Pons (tissue), 1 donor: ENCODE measurements around the gene TLE3.

ENCODE experiments used
- DNase-seq: peaks from one replicate; pipeline ENCODE4 v3.0.0-alpha.2; 2016; ENCODE audit warnings: low spot score

TLE3 gene

DNA sequence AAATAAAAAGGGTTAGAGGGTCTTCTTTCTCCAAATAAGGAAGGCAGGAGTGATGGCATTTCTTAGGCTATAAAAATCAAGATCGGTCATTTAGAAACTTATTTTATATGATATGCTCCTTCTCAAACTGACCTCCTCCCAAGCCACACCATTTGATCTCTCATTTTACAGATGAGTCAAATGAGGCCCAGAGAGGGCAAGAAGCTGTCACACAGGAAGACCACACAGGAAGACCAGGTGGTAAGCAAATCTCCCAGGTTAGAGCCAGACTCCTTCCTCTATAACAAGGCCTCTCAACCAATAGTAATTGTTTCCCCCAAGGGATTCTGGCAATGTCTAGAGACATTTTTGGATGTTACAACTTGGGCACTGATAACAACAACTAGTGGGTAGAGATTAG lies 13.8 kb downstream of the TLE3 start:
- DNase-seq = no peak

DNA sequence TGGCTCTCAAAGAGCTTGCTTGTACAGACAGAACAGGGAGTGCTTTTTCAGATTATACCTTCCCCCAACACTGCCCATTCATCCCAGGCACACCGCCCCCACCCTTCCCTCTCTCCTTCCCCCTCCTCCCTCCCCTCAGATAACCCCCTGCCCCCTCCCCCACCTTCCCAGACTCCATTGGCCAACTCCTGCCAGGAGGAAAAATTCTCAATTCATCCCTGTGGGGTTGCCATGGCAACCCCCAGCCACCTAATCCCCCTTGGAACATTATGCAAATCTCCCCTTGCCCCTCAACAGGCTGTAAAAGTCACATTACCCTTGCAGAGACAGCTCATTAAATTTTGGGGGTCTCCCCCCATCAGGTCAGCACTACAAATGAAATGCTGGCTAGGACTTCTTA lies 14.3 kb downstream of the TLE3 start:
- no peak for DNase-seq

DNA sequence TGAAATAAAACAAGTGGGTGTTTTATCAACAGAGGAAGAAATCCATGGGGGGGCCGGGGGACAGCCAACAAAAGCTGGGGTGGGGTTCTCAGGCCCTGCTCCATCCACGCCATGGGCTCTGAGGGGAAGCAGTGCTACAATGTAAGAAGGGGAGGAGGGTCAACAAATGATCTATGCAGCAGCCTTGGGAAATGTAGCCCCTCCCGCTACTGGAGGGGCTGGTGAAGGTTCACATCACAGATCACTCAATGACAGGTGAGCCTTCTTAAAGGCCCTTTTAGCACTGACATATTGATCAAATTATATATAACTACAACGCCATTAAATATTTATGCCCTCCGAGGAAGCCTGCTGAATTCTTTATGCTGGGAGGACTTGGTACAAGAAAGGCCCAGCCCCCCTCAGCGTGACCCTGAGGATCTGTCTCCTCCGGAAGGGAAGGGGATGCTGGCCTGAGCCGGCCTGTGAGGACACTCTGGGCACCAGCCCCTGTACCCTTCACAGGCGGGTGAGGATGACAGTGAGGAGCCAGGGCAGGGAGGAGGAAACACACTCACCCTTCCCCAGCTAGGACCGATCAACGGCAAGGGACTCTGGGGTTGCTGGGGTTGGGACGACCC lies 15.3 kb downstream of the TLE3 start:
- DNase-seq = no peak

DNA sequence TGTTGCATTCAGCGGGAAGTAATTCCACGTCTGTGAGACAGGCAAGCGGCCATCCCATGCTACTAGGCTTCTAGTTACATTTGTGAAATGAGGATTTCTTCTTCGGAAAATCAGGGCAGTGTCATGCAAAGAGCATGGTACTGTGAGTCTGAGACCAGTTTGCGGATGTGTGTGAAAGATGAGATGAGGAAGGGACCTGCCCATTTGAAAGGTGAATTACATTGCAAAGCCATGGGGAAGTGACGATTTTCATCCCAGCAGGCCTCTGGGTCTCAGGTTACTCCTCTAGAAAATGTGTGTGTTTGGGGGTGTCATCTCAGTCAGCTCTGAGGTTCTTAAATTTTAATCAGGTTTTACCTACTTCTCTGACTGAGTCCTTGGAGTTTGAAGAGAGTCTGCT lies 16.1 kb downstream of the TLE3 start:
- DNase-seq = no peak

DNA sequence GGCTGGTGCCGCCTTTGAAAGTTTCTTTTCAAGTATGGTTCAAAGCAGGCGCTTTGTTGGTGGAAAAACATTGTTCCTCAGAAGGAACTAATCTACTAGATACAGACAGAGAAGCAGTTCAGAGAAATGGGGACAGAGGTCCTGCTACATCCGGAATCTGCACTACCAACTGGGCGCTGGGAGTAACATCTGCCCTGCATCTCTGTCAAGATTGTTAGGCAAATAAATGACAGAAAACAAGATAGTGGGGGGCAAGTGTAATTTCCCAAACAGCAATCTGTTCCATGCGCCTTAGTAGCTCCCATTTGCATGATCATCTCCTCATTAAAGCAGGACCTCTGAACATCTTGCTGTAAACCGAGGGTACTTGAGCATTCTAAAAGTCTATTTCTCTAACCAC lies 17.4 kb downstream of the TLE3 start:
- DNase-seq = no peak

DNA sequence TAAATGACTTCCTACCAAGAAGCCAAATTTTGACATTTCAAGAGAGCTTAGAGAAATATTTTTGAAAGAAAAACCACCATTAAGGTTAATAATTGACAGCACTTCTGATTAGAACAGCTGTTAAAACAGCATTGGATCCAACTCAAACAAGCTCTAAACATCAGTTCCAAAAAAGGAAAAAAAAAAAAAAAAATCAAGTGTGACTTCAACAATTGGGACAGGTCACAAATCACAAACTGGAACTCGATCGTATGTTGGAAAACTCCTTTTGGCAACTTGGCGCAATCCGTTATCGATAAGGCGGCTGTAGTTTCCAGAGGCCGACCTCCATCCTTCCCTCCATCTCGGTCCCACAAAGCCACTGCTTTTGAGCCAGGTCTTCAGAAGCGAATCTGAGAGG lies 17.8 kb downstream of the TLE3 start:
- no peak for DNase-seq

DNA sequence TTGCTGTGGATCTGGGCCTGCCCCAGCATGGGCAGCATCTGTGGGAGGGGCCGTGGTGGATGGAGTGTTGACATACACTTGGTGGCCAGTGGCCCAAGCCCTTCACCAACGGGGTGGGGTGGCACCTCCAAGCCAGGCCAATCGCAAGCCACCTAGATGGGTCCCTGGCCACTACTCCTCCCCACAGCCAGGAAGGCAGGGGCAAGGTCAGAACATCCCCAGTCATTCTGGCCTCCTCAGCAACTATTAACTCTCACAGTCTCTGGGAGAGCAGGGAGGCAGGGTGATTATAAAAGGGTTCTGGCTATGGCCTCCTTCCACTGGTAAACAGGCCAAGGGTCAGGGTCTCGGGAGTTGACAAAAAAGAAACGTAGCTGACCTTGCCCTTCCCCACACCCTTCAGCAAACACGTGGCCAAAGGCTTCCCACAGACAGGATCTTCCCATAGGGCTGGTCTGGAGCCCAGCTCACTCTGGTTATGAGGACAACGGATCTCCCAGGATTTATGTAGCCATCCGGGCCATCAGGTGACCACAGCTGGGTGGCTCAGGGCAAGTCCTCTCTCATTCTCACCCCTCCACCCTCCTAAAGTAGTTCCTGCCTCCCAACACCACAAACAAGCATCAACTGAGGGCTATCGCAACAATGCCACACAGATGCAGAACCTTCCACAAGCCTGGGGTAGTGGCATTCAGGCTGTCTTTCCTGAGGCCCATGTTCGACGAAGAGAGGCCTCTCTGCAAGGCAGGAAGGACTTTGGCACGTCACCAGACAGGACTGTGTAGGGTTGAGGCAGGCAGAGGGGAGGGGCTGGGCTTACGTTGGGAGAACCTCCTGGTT lies 18.9 kb downstream of the TLE3 start:
- no peak for DNase-seq

DNA sequence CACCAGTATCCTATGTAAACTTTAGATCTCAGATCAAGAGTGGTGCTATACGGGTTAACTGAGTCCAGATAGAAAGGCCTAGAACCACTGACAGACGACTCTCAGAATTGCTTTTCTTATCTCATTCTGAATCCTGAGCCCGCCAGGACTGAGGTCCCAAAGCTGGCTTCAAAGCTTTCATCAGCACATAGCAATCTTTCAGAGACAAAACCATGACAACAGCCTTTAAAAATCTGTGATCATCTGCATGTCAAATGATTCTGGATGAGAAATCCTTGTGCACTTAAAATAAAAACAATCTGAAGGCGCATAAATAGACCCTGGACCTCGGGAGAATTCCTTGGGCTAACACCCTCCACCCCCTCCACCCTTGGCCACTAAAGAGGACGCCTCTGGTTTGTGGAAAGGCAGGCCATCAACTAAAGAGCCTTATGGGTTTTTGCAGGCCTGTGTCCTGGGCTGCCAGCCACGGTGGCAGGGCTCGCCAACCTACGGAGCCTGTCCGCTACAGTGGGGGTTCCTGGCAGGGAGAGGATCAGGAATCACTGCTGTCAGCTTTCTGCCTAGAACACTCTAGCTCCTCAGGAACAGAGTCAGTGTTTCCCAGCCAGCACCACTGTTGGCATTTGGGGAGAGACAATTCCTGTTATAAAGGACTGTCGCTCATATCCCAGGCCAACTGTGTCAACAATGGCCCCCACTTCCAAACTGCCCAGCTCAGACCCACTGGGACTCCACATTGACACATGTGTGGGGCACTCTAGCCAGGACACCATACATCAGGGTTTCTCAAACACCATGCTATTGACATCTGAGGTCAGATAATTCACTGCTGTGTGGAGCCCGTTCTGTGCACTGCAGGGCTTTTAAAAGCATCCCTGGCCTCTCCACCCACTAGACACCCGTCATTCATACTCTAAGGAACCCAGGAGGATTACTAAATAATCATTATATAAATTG lies 20.2 kb downstream of the TLE3 start:
- no peak for DNase-seq

DNA sequence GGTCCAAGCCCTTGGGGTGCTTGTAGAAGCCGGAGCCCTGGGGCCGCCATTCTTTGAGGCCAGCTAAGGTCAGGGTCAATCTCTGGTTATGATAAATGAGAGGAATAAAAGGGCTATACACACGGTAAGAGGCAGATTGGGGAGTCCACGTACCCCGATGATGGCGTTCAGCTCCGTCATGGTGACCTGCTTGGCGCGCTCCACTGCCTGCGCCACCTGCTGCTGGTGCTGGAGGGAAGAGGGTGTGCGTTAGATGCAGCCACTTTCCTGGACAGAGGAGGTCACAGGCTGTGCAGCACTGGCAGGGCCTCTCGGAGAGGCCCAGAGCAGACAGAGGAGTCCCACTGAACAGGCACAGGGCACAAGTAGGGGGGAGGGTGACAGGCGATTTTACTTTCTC lies 23.3 kb downstream of the TLE3 start:
- DNase-seq = no peak

DNA sequence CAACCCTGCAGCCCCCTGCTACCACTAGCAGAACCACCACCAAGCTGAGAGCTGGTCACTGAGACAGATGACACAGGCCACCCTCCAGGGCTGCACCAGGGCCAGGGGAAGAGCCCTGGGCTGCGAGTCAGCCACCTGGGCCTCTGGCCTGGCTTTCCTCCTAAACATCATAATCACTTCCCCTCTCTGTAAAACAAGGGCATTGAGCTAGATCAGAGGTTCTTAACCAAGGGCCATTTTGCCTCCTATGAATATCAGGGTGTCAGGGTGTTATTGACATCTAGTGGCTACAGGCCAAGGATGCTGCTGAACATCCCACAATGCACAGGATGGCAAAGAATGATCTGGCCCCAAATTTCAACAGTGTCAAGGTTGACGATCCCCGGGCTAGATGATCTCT lies 25.2 kb downstream of the TLE3 start:
- no peak for DNase-seq

DNA sequence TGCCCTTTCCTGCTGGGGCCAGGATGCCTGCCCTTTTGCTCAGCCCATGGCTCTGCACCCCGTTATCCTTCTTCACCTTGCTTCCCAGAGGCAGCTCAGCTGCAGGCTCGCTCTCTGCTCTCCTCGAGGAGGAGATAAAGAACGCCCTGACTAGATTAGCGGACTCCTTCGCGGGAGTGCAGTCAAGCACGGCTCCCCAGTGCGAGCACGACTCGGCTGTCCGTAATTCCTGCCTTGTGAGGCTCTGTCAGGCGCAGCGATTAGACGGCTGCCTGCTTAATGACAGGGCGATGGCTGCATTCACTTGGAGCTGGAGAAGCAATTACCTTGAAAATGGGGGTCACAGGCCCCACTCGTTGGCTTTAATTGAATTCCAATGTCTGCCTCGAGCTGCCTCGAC lies 25.9 kb downstream of the TLE3 start:
- DNase-seq = no peak

DNA sequence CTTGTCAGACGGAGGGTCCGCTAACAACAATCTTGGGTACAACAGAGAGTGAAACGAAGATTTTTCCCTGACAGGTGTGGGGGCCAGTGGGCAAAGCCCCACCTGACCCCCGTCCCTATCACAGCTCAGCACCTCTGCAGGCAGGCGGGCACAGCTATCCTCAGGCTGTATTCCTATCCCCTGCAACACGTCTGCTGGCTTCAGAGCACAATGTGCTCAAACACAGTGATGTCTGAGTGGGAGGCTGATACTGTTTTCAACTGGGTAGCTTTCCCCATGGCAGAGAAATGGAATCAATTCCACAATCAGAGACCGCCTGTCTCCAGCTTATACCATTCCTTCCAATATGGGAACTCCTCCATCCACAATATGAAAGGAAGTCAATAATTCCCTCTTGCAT lies 28.0 kb downstream of the TLE3 start:
- DNase-seq = no peak

DNA sequence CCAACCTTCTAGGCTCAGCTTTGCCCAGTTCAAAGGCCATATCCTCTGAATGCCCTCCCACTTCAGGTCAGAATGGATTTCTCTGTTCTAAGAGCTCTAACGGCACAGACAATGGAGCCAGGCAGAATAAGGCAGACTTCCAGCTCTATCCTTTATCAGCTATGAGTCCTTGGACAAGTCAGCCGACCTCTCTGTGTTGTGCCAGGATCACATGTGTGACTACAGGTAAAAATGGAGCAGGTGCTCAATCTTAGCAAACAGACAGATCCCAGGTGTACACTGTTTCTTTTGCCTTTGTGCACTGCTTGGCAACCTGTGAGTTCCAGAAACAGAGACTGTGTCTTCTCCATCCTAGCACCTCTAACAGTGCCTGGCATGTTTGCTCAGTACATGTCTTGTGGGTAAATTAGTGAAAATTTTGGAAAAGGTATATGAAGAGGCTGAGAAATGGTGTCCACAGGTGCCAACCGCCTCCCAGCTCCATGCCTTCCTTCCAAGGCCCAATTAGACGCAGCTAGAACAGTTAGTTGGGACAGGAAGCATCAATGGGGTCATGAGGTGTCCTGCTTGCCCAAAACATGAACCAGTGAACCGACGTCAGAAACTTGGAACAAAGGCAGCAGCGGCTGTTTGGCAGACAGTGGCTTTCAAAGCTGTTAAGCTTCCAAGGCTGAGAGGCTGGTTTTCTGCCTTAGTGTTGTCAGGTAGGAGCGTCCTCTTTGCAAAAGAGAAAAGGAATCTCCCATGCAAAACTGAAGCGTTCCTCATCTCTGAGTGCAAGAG lies 28.7 kb downstream of the TLE3 start:
- peak; percentile 29 for DNase-seq

DNA sequence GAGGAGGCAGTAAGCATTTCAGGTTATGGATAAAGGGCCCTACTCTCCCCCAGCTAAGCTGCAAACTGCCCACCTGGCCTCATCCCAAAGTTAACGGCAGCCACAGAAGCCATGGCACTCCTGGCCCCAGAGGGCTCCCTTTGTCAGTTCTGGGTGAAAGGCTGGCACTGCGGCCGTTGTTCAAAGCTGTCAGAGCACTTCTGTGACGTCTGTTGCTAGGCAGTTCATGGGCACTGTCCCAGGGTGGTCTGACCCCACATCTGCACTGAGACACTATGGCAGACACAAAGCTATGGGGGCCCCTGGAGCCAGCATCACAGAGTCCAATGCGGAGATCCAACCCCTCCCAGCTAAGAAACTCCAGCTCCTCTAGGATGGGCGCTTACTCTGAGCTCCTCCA lies 30.0 kb downstream of the TLE3 start:
- DNase-seq = no peak

DNA sequence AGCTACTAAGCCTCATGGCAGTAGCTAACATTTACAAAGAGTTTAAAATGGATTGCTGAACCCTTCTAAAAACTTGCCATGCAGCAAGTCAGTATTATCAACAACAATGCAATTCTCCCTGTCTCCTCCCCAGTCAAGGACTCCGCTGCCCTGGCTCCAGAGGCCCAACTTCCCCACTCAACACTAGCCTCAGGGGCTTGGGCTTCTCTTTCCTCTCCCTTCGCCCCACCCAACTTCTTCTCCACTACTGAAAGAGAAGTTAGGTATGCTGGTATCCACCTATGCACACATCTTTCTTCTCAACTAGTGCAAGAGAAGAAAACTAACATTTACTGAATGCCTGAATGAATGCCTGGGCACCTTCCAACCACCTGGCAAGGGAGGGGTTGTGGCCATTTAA lies 30.7 kb downstream of the TLE3 start:
- DNase-seq = no peak

DNA sequence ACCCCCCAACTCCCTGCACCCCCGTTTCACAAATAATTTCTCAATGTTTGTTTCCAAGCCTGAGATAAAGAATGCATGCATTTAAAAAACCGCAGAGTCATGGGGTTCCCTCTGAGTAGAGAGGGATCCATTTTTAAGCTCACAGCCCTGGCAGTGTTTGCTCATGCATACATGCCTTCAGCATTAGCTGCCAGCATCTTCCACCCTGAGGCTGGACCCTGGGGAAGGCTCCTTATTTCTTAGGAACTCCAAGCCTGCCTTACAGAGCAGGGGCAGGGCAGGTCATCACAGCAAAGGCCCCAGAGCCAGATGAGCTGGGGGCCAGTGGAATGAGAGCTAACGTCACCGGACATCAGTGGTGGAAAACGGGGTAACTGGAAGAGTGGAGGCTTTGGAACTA lies 31.3 kb downstream of the TLE3 start:
- no peak for DNase-seq

DNA sequence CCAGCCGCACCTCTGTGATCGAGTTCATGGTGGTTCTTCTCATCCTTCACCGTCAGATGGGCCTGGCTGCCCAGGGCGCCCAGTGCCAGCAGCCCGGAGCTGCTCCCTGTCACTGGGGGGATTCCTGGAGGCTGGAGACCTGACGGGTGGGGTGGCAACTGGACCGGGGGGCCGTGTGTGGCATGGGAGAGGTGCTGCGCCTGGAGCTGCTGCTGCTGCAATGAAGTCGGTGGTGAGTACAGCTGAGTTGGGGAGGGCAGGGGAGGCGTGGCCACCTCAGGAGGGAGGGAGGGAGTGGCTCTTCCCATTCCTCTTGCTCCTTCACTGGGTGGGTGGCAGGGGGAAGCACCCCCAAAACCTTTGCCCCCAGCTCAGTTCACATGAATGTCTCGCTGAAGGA lies 31.7 kb downstream of the TLE3 start:
- no peak for DNase-seq

DNA sequence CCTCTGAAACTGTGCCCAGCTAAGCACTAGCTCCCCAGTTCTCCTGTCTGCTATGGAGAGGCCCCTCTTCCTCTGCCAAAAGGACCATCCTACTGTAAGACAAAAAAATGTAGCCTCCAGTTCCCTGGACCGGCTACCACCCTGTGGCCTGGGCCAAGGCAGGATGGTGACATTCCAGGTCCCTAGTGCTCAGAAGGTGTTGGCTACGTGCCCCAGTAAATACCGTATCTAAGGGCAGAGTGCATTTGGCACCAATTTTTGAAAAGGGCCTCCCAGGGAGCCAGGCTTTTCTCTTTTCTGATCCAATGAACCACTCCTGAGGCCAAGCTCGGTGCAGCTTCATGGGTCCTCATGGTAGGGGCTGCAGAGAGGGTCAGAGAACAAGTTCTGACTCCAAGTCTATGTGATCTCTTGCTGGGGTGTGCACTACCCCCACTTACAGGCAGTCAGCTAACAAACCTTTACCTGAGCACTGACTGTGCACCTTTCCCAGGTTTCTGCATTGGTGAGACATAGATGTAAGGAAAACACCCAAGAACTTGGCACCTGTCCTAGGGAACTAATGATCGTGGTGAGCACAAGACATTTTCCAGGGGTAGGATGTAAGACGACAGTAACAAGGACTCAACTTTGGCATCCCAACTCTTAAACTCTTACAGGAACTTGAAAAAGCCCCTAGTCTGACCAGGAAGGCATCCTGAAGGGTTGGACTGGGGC lies 32.6 kb downstream of the TLE3 start:
- no peak for DNase-seq

DNA sequence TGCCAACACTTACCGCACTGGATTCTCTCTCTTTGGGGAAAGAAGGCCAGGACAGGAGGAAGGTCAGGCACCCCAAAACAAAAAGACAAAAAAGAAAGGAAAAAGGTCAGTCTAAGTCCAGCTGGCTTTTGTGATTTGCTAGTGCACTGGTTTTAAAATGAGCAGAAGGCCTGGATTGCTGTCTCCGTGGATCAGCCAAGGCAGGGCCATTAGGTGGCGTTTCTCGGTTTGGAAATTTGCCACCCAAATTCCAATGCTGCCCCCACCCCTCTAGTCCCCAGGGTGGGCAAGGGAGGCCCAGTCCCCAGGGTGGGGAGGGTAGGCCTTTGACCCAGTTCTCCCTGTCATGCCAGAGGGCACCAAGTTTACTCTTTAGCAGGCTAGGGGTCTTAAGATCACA lies 33.3 kb downstream of the TLE3 start:
- DNase-seq = no peak

DNA sequence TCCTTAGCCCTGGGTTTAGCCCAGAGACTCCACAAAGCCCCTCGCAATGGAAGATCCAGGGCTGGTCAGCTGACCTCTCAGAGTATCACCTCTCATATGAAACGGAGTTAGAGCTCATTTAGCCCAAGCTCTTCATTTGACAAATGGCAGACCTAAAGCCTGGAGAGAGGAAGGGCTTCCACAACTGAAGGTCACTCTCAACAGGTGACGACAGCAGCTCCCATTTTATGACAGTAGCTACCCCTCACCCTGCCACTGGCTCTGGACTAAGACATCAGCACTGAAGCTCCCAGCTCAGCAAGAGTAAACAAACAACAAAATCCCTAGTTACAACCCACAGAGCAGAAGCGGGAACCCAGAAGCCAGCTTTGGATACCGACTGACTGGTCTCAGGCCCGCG lies 33.7 kb downstream of the TLE3 start:
- DNase-seq = no peak

DNA sequence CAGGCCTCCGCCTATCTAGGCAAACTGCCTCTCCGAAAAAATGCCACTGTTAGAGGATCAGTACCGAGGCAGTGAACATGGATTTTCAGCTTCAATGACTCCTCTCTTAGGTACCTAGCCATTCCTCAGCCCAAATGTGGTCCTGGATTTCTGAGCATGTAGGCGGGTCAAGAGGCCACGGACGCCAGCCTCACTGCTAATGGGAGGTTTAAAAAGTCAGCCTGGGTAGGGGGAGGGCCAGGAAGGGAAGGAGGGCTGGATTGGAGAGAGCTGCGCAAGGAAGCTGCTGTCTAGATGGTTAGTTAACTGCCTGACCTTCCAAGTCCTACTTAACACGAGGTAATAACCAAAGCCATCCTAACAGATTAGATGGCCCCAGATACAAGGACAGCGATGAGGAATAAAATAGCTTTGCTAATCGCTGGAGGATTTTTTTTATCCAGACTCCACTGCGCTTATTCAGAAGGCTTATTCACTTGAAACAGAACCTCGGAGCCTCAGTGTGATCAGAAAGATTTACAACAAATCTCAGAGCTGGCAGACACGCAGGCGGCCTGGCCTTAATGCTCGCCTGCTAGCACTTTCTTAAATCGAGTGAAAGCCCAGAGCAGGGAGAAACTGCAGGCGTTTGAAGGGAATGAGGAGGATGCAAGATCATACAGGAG lies 34.3 kb downstream of the TLE3 start:
- no peak for DNase-seq
